Non-pigmented ciliary epithelial cell (primary cell): ENCODE results near the gene THY1.

ENCODE experiments used
- DNase-seq: peaks from one replicate; pipeline ENCODE4 v3.0.0-alpha.2; 2010; ENCODE audit warnings: low read depth

The THY1 gene

DNA sequence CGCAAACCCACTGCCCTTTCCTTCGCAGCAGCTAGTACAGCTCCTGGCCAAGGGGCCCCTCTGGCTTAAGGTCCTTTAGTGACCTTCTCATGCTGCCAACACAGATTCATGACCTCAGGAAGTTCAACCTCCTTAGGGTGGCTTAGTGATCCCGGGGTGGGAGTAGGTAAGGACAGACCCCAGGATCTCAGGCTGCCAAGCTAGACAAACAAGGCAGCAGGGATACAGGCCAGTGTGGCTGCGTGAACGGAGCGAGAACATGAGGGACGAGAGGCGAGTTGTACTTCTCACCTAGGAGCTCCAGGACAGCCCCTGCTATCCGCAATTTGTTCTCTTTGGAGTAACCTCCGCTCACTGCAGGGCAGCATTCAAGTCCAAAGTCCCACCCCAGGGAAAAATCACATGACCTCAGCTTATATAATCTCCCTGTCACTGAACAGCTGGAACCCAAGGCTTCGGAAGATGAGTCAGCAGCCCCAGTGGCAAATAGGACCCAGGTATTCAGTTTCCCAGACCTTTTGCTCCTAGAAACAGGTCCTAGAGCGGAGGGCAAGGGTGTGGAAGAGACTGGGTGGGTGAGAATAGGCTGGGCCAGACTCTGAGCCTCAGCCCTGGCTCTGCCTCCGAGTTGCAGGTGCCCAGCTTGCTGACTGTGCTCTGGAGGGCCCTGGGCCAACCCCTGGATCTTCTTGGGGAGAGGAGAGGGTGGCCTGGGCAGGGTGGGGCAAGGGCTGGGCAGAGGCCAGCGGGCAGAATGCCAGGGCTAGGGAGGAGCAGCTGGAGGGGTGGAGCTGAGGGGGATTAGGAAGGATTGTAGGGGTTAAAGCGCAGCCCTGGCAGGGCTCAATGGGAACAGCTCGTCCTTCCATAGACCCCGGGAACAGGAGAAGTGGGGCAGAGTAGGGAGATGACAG is 54.6 kb downstream of the THY1 start:
- DNase-seq, result no peak

DNA sequence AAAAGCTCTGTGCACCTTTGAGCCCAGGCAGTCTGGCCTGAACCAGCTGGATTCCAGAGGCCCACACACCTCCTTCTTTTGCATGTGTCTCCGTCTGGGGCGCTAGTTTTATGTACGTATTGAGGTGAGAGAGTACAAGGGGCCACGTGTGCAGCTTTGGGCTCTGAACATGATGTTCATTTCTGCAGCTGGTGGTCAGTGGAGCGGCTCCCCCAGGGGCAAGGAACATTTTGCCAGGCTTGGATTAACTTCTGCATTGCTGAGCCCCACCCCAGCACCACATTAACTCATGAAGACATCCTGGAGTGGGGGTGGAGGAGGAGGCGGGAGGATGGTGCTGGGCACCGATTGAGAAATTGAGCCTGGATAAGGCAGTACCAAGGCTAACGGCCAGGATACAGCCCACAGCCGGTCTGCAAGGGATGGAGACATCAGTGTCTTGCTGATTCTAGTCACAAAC is 55.3 kb downstream of the THY1 start:
- no peak for DNase-seq
